D341Med (cell line): Measurements from ENCODE around the gene KRT6C.
"Not testable (repeated sequence)": the region's sequence is repeated elsewhere in the genome, so short reads cannot be mapped to it uniquely, and the experiment has no call there.

ENCODE experiments used
- DNase-seq: peaks from one replicate; pipeline ENCODE4 v3.0.0; 2012; ENCODE audit warnings: low spot score

Gene KRT6C

GRCh38 chr12:52454411-52455201 is 19.0 kb downstream of the KRT6C start:
- DNase-seq: no peak

- DNase-seq: no peak
Measured at GRCh38 chr12:52452101-52452500, 21.5 kb downstream of the KRT6C start, which contains the start of gene KRT6B. TSS of gene KRT6B (minus strand) at chr12:52452146. CDS start at chr12:52452078, 68 bp downstream.

GRCh38 chr12:52448228-52448627 is 25.4 kb downstream of the KRT6C start:
- DNase-seq: no peak

GRCh38 chr12:52447196-52447595 is 26.4 kb downstream of the KRT6C start:
- not testable (repeated sequence) for DNase-seq

- no peak for DNase-seq
Measured at GRCh38 chr12:52446367-52447045, 27.1 kb downstream of the KRT6C start.

GRCh38 chr12:52445876-52446275 is 27.7 kb downstream of the KRT6C start:
- DNase-seq: no peak

- no peak for DNase-seq
Measured at GRCh38 chr12:52444647-52445595, 28.7 kb downstream of the KRT6C start.

- no peak for DNase-seq
Measured at GRCh38 chr12:52443966-52444365, 29.6 kb downstream of the KRT6C start.

GRCh38 chr12:52442600-52443061 is 31.0 kb downstream of the KRT6C start:
- DNase-seq: no peak

GRCh38 chr12:52441320-52441911 is 32.2 kb downstream of the KRT6C start:
- DNase-seq: no peak

- DNase-seq: no peak
Measured at GRCh38 chr12:52440821-52441319, 32.7 kb downstream of the KRT6C start.

- DNase-seq: no peak
Measured at GRCh38 chr12:52439845-52440244, 33.8 kb downstream of the KRT6C start.

GRCh38 chr12:52439420-52439819 is 34.2 kb downstream of the KRT6C start:
- DNase-seq: no peak

- DNase-seq: no peak
Measured at GRCh38 chr12:52438305-52439301, 35.0 kb downstream of the KRT6C start.

GRCh38 chr12:52437508-52437907 is 36.1 kb downstream of the KRT6C start:
- no peak for DNase-seq

- no peak for DNase-seq
Measured at GRCh38 chr12:52436828-52437474, 36.7 kb downstream of the KRT6C start.

GRCh38 chr12:52436000-52436827 is 37.4 kb downstream of the KRT6C start:
- DNase-seq: no peak

GRCh38 chr12:52435659-52435999 is 38.0 kb downstream of the KRT6C start:
- DNase-seq: no peak
